ENCODE data around the gene CASP7.

The CASP7 gene

GRCh38 chr10:113716109-113716910, 36.6 kb downstream of the CASP7 start:
- peaks cover 11% of the 10 kb centered on the region for H3K36me3 ChIP-seq (ENCODE audit: insufficient read depth, low read length)

DNA sequence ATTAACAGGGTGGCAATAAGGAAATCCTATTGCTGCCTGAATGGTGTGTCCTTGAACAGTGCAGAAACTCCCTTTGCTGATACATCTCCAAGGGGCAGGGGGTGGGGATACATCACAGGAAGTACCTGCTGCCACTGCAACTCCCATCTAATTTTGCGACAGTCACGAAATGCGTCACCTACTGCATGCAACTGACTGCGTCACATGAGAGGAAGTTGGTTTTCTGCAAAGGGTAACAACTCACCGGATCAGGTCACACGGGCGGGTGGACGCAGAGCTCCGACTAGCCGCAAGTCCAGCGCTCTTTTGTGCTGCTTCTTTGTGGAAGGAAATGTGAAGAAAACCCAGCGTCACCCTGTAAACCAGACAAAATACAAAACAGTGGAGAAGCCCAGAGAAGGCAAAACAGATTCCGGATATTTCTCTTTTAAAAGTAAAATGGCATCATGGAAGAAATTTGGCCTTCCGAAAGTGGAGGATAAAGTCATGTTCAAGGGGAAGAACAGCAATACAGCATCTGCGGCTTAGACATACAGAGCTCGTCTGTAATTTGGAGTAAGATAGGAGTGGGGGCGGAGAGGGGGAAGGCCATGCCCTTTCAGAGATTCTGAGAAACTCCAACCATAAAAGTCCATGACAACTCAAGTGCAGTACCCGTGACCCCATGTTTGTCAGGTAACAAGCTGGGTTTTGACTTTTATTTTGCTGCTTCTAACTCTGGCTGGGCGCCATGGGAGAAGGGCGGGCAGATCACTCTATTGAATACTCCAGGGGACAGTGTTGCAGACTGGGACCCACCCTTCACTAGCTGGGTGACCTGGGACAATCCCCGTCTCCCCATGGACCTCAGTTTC, 39.5 kb downstream of the CASP7 start:
- Histone ChIP-seq H3K4me1 (ENCODE audit: insufficient read depth, low read length) (no peaks in the 10 kb centered on the region), H3K27ac (ENCODE audit: low read depth, low read length) (no peak overlapping the region), H3K9me3 (ENCODE audit: low read length) (no peaks in the 10 kb centered on the region), H3K9ac (ENCODE audit: low read length) (no peak overlapping the region), H3K4me3 (ENCODE audit: low read depth in 1 of 2, low read length in 2 of 2) (no peak overlapping the region), H3K36me3 (ENCODE audit: insufficient read depth, low read length) (peaks cover 35% of the 10 kb centered on the region), H3K27me3 (ENCODE audit: control insufficient read depth in 1 of 2, insufficient read depth in 2 of 2, low read length in 2 of 2) (no peaks in the 10 kb centered on the region)

More at GRCh38 chr10:113716109-113716910, 36.6 kb downstream of the CASP7 start:
- Histone ChIP-seq H3K27me3 (ENCODE audit: control insufficient read depth in 1 of 2, insufficient read depth in 2 of 2, low read length in 2 of 2) (no peaks in the 10 kb centered on the region), H3K27ac (ENCODE audit: low read depth, low read length) (no peak overlapping the region), H3K9me3 (ENCODE audit: low read length) (no peaks in the 10 kb centered on the region), H3K9ac (ENCODE audit: low read length) (no peak overlapping the region), H3K4me1 (ENCODE audit: insufficient read depth, low read length) (peaks cover 3% of the 10 kb centered on the region), H3K4me3 (ENCODE audit: low read depth in 1 of 2, low read length in 2 of 2) (no peak overlapping the region)

DNA sequence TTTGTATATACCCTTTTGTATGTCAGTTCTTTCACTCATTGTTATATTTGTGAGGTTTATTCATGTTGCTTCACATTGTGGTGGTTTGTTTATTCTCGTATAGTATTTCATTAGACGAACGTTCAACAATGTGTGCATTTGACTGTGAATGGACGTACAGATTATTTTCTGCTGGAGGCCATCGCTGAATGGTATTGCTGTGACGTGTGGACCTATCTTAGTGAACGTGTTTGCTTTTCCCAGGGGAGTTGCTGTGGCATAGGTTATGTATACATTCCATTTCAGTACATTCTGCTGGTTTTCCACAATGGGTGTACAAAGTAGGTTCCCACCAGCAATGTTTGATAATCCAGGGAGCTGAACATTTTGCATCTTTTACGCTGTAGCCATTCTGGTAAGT, 40.7 kb downstream of the CASP7 start:
- H3K36me3 ChIP-seq (ENCODE audit: insufficient read depth, low read length), result peaks cover 44% of the 10 kb centered on the region

GRCh38 chr10:113732160-113732881, 52.6 kb downstream of the CASP7 start:
- H3K27me3 ChIP-seq (ENCODE audit: control insufficient read depth in 1 of 2, insufficient read depth in 2 of 2, low read length in 2 of 2), result no peaks in the 10 kb centered on the region
- no peaks in the 10 kb centered on the region for H3K9me3 ChIP-seq (ENCODE audit: low read length)
- no peak overlapping the region for H3K9ac ChIP-seq (ENCODE audit: low read length)
- H3K36me3 ChIP-seq (ENCODE audit: insufficient read depth, low read length), result peaks cover 26% of the 10 kb centered on the region
- H3K27ac ChIP-seq (ENCODE audit: low read depth, low read length), result no peak overlapping the region
- no peak overlapping the region for H3K4me3 ChIP-seq (ENCODE audit: low read depth in 1 of 2, low read length in 2 of 2)
- H3K4me1 ChIP-seq (ENCODE audit: insufficient read depth, low read length), result peaks cover 5% of the 10 kb centered on the region

More for the DNA sequence above, 40.7 kb downstream of the CASP7 start:
- no peak overlapping the region for H3K27ac ChIP-seq (ENCODE audit: low read depth, low read length)
- no peak overlapping the region for H3K9ac ChIP-seq (ENCODE audit: low read length)
- H3K4me3 ChIP-seq (ENCODE audit: low read depth in 1 of 2, low read length in 2 of 2), result no peak overlapping the region
- H3K4me1 ChIP-seq (ENCODE audit: insufficient read depth, low read length), result no peaks in the 10 kb centered on the region
- no peaks in the 10 kb centered on the region for H3K9me3 ChIP-seq (ENCODE audit: low read length)
- no peaks in the 10 kb centered on the region for H3K27me3 ChIP-seq (ENCODE audit: control insufficient read depth in 1 of 2, insufficient read depth in 2 of 2, low read length in 2 of 2)

DNA sequence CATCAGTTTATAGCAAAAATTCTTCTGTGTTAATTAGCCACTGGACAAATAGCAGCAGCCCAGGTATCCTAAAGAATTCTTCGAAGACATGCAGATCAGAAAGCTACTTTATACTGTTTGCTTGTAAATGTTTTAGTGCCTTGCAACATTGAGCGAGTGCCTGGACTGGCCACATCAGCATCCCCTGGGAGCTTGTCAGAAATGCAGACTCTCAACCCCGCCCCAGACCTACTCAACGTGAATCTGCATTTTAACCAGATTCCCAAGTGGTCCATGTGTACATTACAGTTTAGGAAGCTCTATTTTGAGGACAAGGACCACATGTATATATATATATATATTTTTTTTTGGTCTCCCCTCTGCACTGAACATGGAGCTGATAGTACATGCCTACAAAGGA, 53.3 kb downstream of the CASP7 start:
- Histone ChIP-seq H3K36me3 (ENCODE audit: insufficient read depth, low read length) (peaks cover 23% of the 10 kb centered on the region), H3K4me1 (ENCODE audit: insufficient read depth, low read length) (peaks cover 5% of the 10 kb centered on the region), H3K4me3 (ENCODE audit: low read depth in 1 of 2, low read length in 2 of 2) (no peak overlapping the region), H3K9ac (ENCODE audit: low read length) (no peak overlapping the region), H3K27ac (ENCODE audit: low read depth, low read length) (no peak overlapping the region), H3K9me3 (ENCODE audit: low read length) (no peaks in the 10 kb centered on the region), H3K27me3 (ENCODE audit: control insufficient read depth in 1 of 2, insufficient read depth in 2 of 2, low read length in 2 of 2) (no peaks in the 10 kb centered on the region)

DNA sequence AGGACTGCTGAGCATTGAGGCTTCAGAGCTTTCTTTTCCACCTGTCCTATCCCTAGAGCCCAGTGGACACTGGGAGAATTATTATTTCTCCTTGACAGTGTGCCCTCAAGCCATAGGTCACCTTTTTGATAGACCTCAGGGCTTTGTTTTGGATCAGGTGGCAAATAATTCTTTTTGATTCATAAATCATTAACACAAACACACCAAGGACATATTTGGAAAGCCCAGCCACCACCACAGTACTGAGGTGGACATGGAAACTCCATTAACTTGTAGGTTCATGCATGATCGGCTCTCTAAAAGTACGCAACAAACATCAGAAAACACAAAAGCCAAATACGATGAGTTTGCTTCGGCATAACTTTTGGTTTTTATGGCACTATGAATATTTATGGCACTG, 53.9 kb downstream of the CASP7 start:
- Histone ChIP-seq H3K27ac (ENCODE audit: low read depth, low read length) (no peak overlapping the region), H3K4me1 (ENCODE audit: insufficient read depth, low read length) (peaks cover 5% of the 10 kb centered on the region), H3K9me3 (ENCODE audit: low read length) (no peaks in the 10 kb centered on the region), H3K9ac (ENCODE audit: low read length) (no peak overlapping the region), H3K36me3 (ENCODE audit: insufficient read depth, low read length) (peaks cover 16% of the 10 kb centered on the region), H3K4me3 (ENCODE audit: low read depth in 1 of 2, low read length in 2 of 2) (no peak overlapping the region), H3K27me3 (ENCODE audit: control insufficient read depth in 1 of 2, insufficient read depth in 2 of 2, low read length in 2 of 2) (no peaks in the 10 kb centered on the region)

DNA sequence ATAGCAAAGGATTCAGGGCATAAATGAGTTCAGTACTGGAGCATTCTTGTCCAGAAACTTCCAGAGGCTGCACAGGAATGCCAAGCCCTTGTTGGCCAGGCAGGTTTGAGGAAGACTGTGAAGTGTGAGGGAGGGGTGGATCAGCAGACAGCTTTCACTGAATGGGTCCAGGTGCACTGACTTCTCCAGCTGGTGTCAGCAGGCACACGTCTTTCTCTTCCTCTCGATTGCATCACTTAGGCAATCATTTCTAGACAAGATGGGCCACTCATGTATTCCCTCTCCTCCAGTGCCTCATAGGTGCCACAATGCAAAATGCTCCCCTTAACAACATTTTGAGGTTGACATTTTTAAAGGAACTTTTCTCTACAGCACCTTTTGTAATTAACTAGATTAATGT, 56.2 kb downstream of the CASP7 start:
- Histone ChIP-seq H3K27me3 (ENCODE audit: control insufficient read depth in 1 of 2, insufficient read depth in 2 of 2, low read length in 2 of 2) (no peaks in the 10 kb centered on the region), H3K27ac (ENCODE audit: low read depth, low read length) (no peak overlapping the region), H3K36me3 (ENCODE audit: insufficient read depth, low read length) (no peaks in the 10 kb centered on the region), H3K4me1 (ENCODE audit: insufficient read depth, low read length) (peaks cover 5% of the 10 kb centered on the region), H3K9me3 (ENCODE audit: low read length) (no peaks in the 10 kb centered on the region), H3K4me3 (ENCODE audit: low read depth in 1 of 2, low read length in 2 of 2) (no peak overlapping the region), H3K9ac (ENCODE audit: low read length) (no peak overlapping the region)

DNA sequence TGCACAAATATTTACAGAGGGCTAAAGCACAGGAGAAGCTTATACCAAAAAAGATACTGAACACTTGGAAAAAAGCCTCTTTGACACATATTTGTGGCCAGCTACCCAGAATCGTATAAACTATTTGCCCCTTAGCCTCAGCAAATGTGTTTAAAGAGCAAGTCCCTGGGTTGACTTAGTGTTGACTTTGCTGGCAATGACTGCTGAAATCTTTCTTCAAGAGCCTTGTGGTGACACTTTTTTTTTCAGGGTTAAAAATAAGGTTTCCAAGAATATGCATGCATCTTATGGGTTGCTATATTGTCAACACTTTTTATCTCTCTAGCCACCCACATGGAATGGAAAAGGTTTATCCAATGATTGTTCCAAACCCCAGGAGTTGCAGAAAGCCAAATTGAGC, 56.9 kb downstream of the CASP7 start:
- H3K4me3 ChIP-seq (ENCODE audit: low read depth in 1 of 2, low read length in 2 of 2), result no peak overlapping the region
- no peaks in the 10 kb centered on the region for H3K36me3 ChIP-seq (ENCODE audit: insufficient read depth, low read length)
- no peak overlapping the region for H3K27ac ChIP-seq (ENCODE audit: low read depth, low read length)

DNA sequence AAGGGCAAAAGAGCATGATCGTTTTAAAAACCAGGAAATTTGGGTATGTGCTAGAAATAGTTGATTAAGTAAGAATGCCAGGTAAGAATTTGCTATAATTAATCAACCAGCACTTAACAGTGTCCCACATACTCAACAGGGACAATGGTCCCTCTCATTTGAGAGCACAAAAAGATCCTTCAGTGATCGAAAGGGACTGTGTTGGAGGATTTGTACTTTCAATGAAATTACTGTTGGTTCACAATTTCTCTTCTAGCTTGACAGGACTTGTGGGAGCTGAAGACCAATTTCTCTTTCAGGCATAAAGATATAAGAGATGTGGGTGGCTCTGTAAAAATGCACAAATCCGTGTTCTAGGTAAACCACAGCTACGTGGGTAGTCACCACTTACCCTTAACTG, 59.3 kb downstream of the CASP7 start:
- Histone ChIP-seq H3K9ac (ENCODE audit: low read length) (no peak overlapping the region), H3K27ac (ENCODE audit: low read depth, low read length) (no peak overlapping the region), H3K36me3 (ENCODE audit: insufficient read depth, low read length) (no peaks in the 10 kb centered on the region), H3K4me3 (ENCODE audit: low read depth in 1 of 2, low read length in 2 of 2) (no peak overlapping the region), H3K27me3 (ENCODE audit: control insufficient read depth in 1 of 2, insufficient read depth in 2 of 2, low read length in 2 of 2) (no peaks in the 10 kb centered on the region), H3K4me1 (ENCODE audit: insufficient read depth, low read length) (peaks cover 5% of the 10 kb centered on the region), H3K9me3 (ENCODE audit: low read length) (no peaks in the 10 kb centered on the region)

More for the DNA sequence above, 56.9 kb downstream of the CASP7 start:
- Histone ChIP-seq H3K4me1 (ENCODE audit: insufficient read depth, low read length) (peaks cover 5% of the 10 kb centered on the region), H3K9me3 (ENCODE audit: low read length) (no peaks in the 10 kb centered on the region), H3K9ac (ENCODE audit: low read length) (no peak overlapping the region), H3K27me3 (ENCODE audit: control insufficient read depth in 1 of 2, insufficient read depth in 2 of 2, low read length in 2 of 2) (no peaks in the 10 kb centered on the region)

DNA sequence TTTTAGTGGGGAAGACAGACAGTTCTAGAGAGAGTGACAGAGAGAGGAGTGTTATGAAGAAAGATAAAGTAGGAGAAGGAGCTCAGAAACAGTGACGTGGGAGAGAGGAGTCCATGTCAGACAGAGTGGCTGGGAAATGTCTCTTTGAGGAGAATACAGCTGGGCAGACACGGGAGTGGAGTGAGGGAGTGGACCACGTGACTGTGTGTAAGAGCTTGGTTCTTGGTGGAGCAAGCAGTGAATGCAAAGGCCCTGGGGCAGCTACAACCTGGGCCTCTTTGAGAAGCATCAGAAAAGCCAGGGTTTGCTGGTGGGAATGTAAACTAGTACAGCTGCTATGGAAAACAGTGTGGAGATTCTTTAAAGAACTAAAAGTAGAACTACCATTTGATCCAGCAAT, 59.9 kb downstream of the CASP7 start:
- Histone ChIP-seq H3K4me1 (ENCODE audit: insufficient read depth, low read length) (peaks cover 5% of the 10 kb centered on the region), H3K27ac (ENCODE audit: low read depth, low read length) (no peak overlapping the region), H3K36me3 (ENCODE audit: insufficient read depth, low read length) (no peaks in the 10 kb centered on the region), H3K4me3 (ENCODE audit: low read depth in 1 of 2, low read length in 2 of 2) (no peak overlapping the region), H3K27me3 (ENCODE audit: control insufficient read depth in 1 of 2, insufficient read depth in 2 of 2, low read length in 2 of 2) (no peaks in the 10 kb centered on the region), H3K9me3 (ENCODE audit: low read length) (no peaks in the 10 kb centered on the region), H3K9ac (ENCODE audit: low read length) (no peak overlapping the region)

GRCh38 chr10:113740850-113741249, 61.1 kb downstream of the CASP7 start:
- H3K4me1 ChIP-seq (ENCODE audit: insufficient read depth, low read length), result peaks cover 2% of the 10 kb centered on the region
- H3K9ac ChIP-seq (ENCODE audit: low read length), result no peak overlapping the region
- no peaks in the 10 kb centered on the region for H3K9me3 ChIP-seq (ENCODE audit: low read length)
- no peak overlapping the region for H3K4me3 ChIP-seq (ENCODE audit: low read depth in 1 of 2, low read length in 2 of 2)
- no peak overlapping the region for H3K27ac ChIP-seq (ENCODE audit: low read depth, low read length)
- H3K36me3 ChIP-seq (ENCODE audit: insufficient read depth, low read length), result no peaks in the 10 kb centered on the region
- H3K27me3 ChIP-seq (ENCODE audit: control insufficient read depth in 1 of 2, insufficient read depth in 2 of 2, low read length in 2 of 2), result no peaks in the 10 kb centered on the region
